SK-N-SH treated with all-trans-retinoic acid at 6 μM for 48 hours (cell line): Measurements from ENCODE around the gene GMIP.

ENCODE experiments used
- ARNTL ChIP-seq: fragments of 450-650 bp; formaldehyde crosslinking; IDR thresholded peaks from 2 replicates; pipeline ENCODE4 v1.5.0; 2020; ENCODE audit warnings: low read depth, mild to moderate bottlenecking, moderate library complexity, borderline replicate concordance
- BACH2 ChIP-seq: fragments of 250-450 bp; sonication (Bioruptor Pico); IDR thresholded peaks from 2 replicates; pipeline ENCODE4 v1.9.0; 2021; ENCODE audit warnings: mild to moderate bottlenecking, borderline replicate concordance
- ISL1 ChIP-seq: fragments of 250-450 bp; sonication (Bioruptor Pico); IDR thresholded peaks from 2 replicates; pipeline ENCODE4 v2.1.2; 2022; ENCODE audit warnings: mild to moderate bottlenecking, moderate library complexity
- OSR1 ChIP-seq: fragments of 250-450 bp; sonication (Bioruptor Pico); IDR thresholded peaks from 2 replicates; pipeline ENCODE4 v1.8.0; 2022; ENCODE audit warnings: moderate library complexity, mild to moderate bottlenecking, inconsistent platforms
- RARB ChIP-seq: fragments of 250-450 bp; sonication (Bioruptor Pico); IDR thresholded peaks from 2 replicates; pipeline ENCODE4 v1.8.0; 2021; ENCODE audit warnings: mild to moderate bottlenecking, moderate library complexity
- TCF4 ChIP-seq: fragments of 250-450 bp; sonication (Bioruptor Pico); IDR thresholded peaks from 2 replicates; pipeline ENCODE4 v1.8.0; 2021; ENCODE audit warnings: mild to moderate bottlenecking, moderate library complexity, borderline replicate concordance
- TOX ChIP-seq: fragments of 250-450 bp; sonication (Bioruptor Pico); IDR thresholded peaks from 2 replicates; pipeline ENCODE4 v1.8.0; 2021; ENCODE audit warnings: mild to moderate bottlenecking, moderate library complexity, borderline replicate concordance
- ZC3H10 ChIP-seq: fragments of 250-450 bp; sonication (Bioruptor Pico); IDR thresholded peaks from 2 replicates; pipeline ENCODE4 v1.5.1; 2021; ENCODE audit warnings: mild to moderate bottlenecking, moderate library complexity
- ZFP3 ChIP-seq: fragments of 250-450 bp; sonication (Bioruptor Pico); IDR thresholded peaks from 2 replicates; pipeline ENCODE4 v1.5.0; 2020; ENCODE audit warnings: mild to moderate bottlenecking, moderate library complexity
- ZNF8 ChIP-seq: fragments of 450-650 bp; formaldehyde crosslinking; IDR thresholded peaks from 2 replicates; pipeline ENCODE4 v1.5.0; 2020; ENCODE audit warnings: mild to moderate bottlenecking, moderate library complexity
- TF ChIP-seq, protein P1 (sequence below): fragments of 250-450 bp; sonication (Bioruptor Pico); IDR thresholded peaks from 2 replicates; pipeline ENCODE4 v1.8.0; 2020; ENCODE audit warnings: mild to moderate bottlenecking, moderate library complexity, borderline replicate concordance
- TF ChIP-seq, protein P2 (sequence below): fragments of 250-450 bp; sonication (Bioruptor Pico); IDR thresholded peaks from 2 replicates; pipeline ENCODE4 v1.5.1; 2021; ENCODE audit warnings: mild to moderate bottlenecking, moderate library complexity

DNA sequence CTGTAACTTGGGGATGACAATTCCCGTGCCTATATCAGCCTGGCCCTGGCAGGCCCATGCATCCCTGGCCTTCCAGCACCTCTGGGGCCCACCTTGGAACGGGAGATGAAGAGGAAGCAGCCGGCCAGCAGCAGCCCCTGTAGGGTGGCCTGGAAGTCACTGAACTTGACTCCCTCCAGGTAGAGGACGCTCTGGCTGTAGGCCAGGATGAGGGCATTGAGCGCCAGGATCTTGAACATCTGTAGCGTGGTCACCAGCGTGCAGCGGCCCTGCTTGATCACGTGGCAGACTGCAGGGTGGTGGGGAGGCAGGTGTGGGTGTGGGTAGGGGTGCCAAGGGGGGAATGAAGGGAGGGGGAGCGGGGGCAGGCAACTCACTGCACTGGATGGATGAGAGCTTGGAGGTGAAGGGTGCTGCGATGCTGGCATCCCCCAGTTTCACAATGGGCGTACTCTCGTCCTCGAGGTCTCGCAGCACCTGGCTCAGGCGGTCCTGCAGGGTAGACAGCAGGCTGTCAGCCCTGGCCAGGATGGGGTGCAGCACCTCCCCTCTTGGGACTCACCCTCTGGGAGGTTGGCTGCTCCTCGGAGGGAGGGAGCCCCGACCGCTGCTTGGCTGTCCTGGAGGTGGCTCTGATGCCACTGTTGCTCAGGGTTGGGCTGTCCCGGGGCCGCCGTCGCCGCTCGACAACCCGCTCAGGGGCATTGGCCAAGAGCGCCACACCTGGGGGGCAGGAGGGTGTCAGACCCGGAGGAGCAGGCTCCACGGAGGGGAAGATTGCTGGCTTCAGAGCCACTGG lies 3.8 kb upstream of the GMIP start:
- no peak for TF ChIP-seq BACH2
- no peak for TF ChIP-seq ZFP3 (CRISPR knock-in tag)
- no peak for TF ChIP-seq RARB (CRISPR knock-in tag)
- no peak for TF ChIP-seq TCF4 (CRISPR knock-in tag)
- no peak for TF ChIP-seq ZC3H10 (CRISPR knock-in tag)
- no peak for TF ChIP-seq TOX (CRISPR knock-in tag)
- TF ChIP-seq, protein P1, sequence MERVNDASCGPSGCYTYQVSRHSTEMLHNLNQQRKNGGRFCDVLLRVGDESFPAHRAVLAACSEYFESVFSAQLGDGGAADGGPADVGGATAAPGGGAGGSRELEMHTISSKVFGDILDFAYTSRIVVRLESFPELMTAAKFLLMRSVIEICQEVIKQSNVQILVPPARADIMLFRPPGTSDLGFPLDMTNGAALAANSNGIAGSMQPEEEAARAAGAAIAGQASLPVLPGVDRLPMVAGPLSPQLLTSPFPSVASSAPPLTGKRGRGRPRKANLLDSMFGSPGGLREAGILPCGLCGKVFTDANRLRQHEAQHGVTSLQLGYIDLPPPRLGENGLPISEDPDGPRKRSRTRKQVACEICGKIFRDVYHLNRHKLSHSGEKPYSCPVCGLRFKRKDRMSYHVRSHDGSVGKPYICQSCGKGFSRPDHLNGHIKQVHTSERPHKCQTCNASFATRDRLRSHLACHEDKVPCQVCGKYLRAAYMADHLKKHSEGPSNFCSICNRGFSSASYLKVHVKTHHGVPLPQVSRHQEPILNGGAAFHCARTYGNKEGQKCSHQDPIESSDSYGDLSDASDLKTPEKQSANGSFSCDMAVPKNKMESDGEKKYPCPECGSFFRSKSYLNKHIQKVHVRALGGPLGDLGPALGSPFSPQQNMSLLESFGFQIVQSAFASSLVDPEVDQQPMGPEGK (CRISPR knock-in tag): no peak
- TF ChIP-seq, protein P2, sequence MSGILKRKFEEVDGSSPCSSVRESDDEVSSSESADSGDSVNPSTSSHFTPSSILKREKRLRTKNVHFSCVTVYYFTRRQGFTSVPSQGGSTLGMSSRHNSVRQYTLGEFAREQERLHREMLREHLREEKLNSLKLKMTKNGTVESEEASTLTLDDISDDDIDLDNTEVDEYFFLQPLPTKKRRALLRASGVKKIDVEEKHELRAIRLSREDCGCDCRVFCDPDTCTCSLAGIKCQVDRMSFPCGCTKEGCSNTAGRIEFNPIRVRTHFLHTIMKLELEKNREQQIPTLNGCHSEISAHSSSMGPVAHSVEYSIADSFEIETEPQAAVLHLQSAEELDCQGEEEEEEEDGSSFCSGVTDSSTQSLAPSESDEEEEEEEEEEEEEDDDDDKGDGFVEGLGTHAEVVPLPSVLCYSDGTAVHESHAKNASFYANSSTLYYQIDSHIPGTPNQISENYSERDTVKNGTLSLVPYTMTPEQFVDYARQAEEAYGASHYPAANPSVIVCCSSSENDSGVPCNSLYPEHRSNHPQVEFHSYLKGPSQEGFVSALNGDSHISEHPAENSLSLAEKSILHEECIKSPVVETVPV (CRISPR knock-in tag): no peak
- TF ChIP-seq ARNTL (CRISPR knock-in tag): no peak
- TF ChIP-seq OSR1 (CRISPR knock-in tag): no peak
- TF ChIP-seq ZNF8 (CRISPR knock-in tag): no peak
- no peak for TF ChIP-seq ISL1
